ENCODE measurements around the gene DNTTIP2. TPM values are rescaled to one million over a fixed set of nuclear protein-coding genes. Genes with fewer than 3 reads are reported as not detected.

The DNTTIP2 gene
- polyA plus RNA-seq, 1 of the 3 experiments (the other 2 are of a cell fraction), result 9.6 TPM

DNA sequence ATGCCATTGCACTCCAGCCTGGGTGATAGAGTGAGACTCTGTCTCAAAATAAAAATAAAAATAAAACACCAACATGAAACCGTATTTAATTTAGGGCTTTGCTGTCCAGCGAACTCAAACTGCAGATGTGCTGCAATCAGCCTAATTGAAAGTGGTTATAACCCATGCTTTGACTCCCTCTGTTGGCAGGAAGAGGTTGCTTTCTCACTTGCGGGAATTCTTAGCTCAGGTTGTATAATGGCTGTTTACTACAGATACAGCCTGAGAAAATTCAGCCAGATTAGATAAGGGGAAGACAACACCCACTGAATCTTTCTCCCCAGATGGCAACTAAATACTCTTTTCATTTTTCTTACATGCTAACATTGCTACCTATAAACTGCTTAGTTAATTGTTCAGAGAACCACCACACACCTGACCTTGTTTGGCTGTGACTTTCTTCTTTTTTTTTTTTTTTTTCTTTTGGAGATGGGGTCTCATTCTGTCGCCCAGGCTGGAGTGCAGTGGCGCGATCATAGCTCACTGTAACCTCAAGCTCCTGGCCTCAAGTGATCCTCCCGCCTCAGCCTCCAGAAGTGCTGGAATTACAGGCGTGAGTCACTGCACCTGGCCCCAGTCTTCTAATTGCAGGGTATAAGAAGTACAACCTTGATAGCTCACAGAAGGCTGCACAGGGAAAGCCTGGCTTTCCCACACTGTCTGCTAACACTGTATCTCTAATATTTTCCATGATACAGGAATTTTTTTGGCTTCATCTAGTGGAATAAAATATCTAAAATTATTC is 34.6 kb downstream of the DNTTIP2 start (continued):
- TF ChIP-seq, protein P1, sequence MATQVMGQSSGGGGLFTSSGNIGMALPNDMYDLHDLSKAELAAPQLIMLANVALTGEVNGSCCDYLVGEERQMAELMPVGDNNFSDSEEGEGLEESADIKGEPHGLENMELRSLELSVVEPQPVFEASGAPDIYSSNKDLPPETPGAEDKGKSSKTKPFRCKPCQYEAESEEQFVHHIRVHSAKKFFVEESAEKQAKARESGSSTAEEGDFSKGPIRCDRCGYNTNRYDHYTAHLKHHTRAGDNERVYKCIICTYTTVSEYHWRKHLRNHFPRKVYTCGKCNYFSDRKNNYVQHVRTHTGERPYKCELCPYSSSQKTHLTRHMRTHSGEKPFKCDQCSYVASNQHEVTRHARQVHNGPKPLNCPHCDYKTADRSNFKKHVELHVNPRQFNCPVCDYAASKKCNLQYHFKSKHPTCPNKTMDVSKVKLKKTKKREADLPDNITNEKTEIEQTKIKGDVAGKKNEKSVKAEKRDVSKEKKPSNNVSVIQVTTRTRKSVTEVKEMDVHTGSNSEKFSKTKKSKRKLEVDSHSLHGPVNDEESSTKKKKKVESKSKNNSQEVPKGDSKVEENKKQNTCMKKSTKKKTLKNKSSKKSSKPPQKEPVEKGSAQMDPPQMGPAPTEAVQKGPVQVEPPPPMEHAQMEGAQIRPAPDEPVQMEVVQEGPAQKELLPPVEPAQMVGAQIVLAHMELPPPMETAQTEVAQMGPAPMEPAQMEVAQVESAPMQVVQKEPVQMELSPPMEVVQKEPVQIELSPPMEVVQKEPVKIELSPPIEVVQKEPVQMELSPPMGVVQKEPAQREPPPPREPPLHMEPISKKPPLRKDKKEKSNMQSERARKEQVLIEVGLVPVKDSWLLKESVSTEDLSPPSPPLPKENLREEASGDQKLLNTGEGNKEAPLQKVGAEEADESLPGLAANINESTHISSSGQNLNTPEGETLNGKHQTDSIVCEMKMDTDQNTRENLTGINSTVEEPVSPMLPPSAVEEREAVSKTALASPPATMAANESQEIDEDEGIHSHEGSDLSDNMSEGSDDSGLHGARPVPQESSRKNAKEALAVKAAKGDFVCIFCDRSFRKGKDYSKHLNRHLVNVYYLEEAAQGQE (IDR thresholded peaks at IDR 0.05; ENCODE audit: low read depth, low read length), result no peak
- TF ChIP-seq RAD21 (IDR thresholded peaks at IDR 0.05; ENCODE audit: low read length) (peak; percentile 95), NRF1 (IDR thresholded peaks at IDR 0.05; ENCODE audit: low read depth, low read length) (no peak), ELF1 (IDR thresholded peaks at IDR 0.05) (no peak), SIN3A (IDR thresholded peaks at IDR 0.05; ENCODE audit: borderline replicate concordance, low read depth, low read length) (no peak), RCOR1 (IDR thresholded peaks at IDR 0.05; ENCODE audit: low read length) (peak; percentile 55; the same call in 1 of the 2 replicates), FOSL2 (IDR thresholded peaks at IDR 0.05; ENCODE audit: borderline replicate concordance, low read depth) (no peak), JUND (IDR thresholded peaks at IDR 0.05) (no peak; the same call in 1 of the 2 replicates), RFX5 (IDR thresholded peaks at IDR 0.05; ENCODE audit: low read length) (peak; percentile 46; the same call in 1 of the 2 replicates), TAF1 (IDR thresholded peaks at IDR 0.05; ENCODE audit: borderline replicate concordance, low read depth, low read length) (no peak), FOXJ3 (CRISPR knock-in tag; IDR thresholded peaks at IDR 0.05) (no peak), MEF2A (IDR thresholded peaks at IDR 0.05; ENCODE audit: borderline replicate concordance, low read depth) (no peak), FOXM1 (IDR thresholded peaks at IDR 0.05; ENCODE audit: low read depth) (no peak), MXI1 (IDR thresholded peaks at IDR 0.05; ENCODE audit: low read depth, low read length) (no peak; the same call in 1 of the 2 replicates), EZH2phosphoT487 (IDR thresholded peaks at IDR 0.05; ENCODE audit: borderline replicate concordance, low read depth) (no peak)
- TF ChIP-seq, protein P2, sequence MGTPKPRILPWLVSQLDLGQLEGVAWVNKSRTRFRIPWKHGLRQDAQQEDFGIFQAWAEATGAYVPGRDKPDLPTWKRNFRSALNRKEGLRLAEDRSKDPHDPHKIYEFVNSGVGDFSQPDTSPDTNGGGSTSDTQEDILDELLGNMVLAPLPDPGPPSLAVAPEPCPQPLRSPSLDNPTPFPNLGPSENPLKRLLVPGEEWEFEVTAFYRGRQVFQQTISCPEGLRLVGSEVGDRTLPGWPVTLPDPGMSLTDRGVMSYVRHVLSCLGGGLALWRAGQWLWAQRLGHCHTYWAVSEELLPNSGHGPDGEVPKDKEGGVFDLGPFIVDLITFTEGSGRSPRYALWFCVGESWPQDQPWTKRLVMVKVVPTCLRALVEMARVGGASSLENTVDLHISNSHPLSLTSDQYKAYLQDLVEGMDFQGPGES (IDR thresholded peaks at IDR 0.05; ENCODE audit: low read depth, low read length), result no peak
- TF ChIP-seq, protein P3, sequence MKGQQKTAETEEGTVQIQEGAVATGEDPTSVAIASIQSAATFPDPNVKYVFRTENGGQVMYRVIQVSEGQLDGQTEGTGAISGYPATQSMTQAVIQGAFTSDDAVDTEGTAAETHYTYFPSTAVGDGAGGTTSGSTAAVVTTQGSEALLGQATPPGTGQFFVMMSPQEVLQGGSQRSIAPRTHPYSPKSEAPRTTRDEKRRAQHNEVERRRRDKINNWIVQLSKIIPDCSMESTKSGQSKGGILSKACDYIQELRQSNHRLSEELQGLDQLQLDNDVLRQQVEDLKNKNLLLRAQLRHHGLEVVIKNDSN (IDR thresholded peaks at IDR 0.05; ENCODE audit: borderline replicate concordance, low read depth), result no peak
- TF ChIP-seq, protein P4, sequence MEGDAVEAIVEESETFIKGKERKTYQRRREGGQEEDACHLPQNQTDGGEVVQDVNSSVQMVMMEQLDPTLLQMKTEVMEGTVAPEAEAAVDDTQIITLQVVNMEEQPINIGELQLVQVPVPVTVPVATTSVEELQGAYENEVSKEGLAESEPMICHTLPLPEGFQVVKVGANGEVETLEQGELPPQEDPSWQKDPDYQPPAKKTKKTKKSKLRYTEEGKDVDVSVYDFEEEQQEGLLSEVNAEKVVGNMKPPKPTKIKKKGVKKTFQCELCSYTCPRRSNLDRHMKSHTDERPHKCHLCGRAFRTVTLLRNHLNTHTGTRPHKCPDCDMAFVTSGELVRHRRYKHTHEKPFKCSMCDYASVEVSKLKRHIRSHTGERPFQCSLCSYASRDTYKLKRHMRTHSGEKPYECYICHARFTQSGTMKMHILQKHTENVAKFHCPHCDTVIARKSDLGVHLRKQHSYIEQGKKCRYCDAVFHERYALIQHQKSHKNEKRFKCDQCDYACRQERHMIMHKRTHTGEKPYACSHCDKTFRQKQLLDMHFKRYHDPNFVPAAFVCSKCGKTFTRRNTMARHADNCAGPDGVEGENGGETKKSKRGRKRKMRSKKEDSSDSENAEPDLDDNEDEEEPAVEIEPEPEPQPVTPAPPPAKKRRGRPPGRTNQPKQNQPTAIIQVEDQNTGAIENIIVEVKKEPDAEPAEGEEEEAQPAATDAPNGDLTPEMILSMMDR (IDR thresholded peaks at IDR 0.05), result peak; percentile 81

All from SK-N-SH (cell line).